ENCODE data around the gene RAB11FIP4.

DNA sequence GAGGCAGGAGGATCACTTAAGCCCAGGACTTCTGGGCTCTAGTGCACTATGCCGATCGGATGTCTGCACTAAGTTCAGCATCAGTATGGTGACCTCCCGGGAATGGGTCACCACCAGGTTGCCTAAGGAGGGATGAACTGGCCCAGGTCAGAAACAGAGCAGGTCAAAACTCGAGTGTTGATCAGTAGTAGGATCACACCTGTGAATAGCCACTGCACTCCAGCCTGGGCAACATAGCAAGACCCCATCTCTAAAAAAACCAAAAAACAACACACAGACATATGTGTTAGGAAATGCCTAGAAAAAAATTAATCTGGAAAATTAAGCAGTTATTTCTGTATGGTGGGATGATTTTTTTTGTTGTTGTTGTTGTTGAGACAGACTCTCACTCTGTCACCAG, 127.0 kb downstream of the RAB11FIP4 start:
- no peak for TF ChIP-seq POLR2AphosphoS5 (IDR thresholded peaks at IDR 0.05; ENCODE audit: borderline replicate concordance, low read depth, low read length)
- TF ChIP-seq EZH2 (IDR thresholded peaks at IDR 0.05) = no peak
- TF ChIP-seq FOXP2 (optimal IDR thresholded peaks at IDR 0.05; ENCODE audit: control extremely low read depth, extremely low read length, insufficient read depth) = no peak

Data from SK-N-MC (cell line).